HG03342 (cell line): ENCODE results near the gene MBP.

Experiments used
- ATAC-seq: cut with Tn5 transposase; IDR thresholded peaks from one replicate; pipeline ENCODE4 v1.9.1; 2021; ENCODE audit warnings: mild to moderate bottlenecking, moderate library complexity; ENCODE audit not compliant: unreplicated experiment

The MBP gene

GRCh38 chr18:77053616-77054287 lies 78.8 kb downstream of the MBP start:
- ATAC-seq, result no peak

GRCh38 chr18:77052983-77053309 lies 79.6 kb downstream of the MBP start:
- ATAC-seq, result no peak

- ATAC-seq, result no peak
Observed at GRCh38 chr18:77052297-77052982, 80.1 kb downstream of the MBP start.

- no peak for ATAC-seq
Observed at GRCh38 chr18:77051581-77052296, 80.8 kb downstream of the MBP start.

- ATAC-seq, result no peak
Observed at GRCh38 chr18:77049938-77050337, 82.6 kb downstream of the MBP start.

- ATAC-seq, result no peak
Observed at GRCh38 chr18:77047803-77048419, 84.7 kb downstream of the MBP start.

GRCh38 chr18:77046994-77047393 lies 85.6 kb downstream of the MBP start:
- no peak for ATAC-seq

- ATAC-seq, result no peak
Observed at GRCh38 chr18:77046409-77046808, 86.2 kb downstream of the MBP start.

GRCh38 chr18:77045677-77046076 lies 86.9 kb downstream of the MBP start:
- ATAC-seq, result no peak

- no peak for ATAC-seq
Observed at GRCh38 chr18:77044866-77045664, 87.5 kb downstream of the MBP start.

GRCh38 chr18:77043541-77044280 lies 88.9 kb downstream of the MBP start:
- no peak for ATAC-seq

GRCh38 chr18:77042583-77042982 lies 90.0 kb downstream of the MBP start:
- ATAC-seq, result no peak

- no peak for ATAC-seq
Observed at GRCh38 chr18:77039196-77040130, 93.1 kb downstream of the MBP start.

GRCh38 chr18:77038182-77038858 lies 94.3 kb downstream of the MBP start:
- no peak for ATAC-seq

- ATAC-seq, result no peak
Observed at GRCh38 chr18:77037567-77037966, 95.0 kb downstream of the MBP start.

GRCh38 chr18:77035380-77036187 lies 97.0 kb downstream of the MBP start:
- ATAC-seq, result no peak

GRCh38 chr18:77033575-77033974 lies 99.0 kb downstream of the MBP start:
- no peak for ATAC-seq
